Tibial artery (tissue), 4 donors: ENCODE results near the gene SH3GLB1.

ENCODE experiments used
- DNase-seq, 2 donors: peaks; one replicate each; pipeline ENCODE4 v3.0.0-alpha.2; 2019
- H3K27ac ChIP-seq, 2 donors: fragments of 200-600 bp; sonication (generic) in 1 of 2; 1 replicate in 1 of 2; 2 replicates in 1 of 2; pipeline ENCODE4 v1.5.1; 2018 to 2019; ENCODE audit warnings: mild to moderate bottlenecking in 1 of 2
- H3K27me3 ChIP-seq, 2 donors: fragments of 200-600 bp; sonication (generic) in 1 of 2; one replicate each; pipeline versions ENCODE4 v1.5.1 to v1.6.0; 2016 to 2019
- H3K36me3 ChIP-seq, 3 donors: fragments of 200-600 bp; sonication (generic) in 2 of 3; one replicate each; pipeline ENCODE4 v1.5.1; 2016 to 2019; ENCODE audit warnings: mild to moderate bottlenecking in 2 of 3
- H3K4me1 ChIP-seq, 4 donors: fragments of 200-600 bp; sonication (generic) in 2 of 4; 1 replicate in 3 of 4; 2 replicates in 1 of 4; pipeline ENCODE4 v1.5.1; 2016 to 2019
- H3K4me3 ChIP-seq, 2 donors: fragments of 200-600 bp; sonication (generic) in 1 of 2; 1 replicate in 1 of 2; 2 replicates in 1 of 2; pipeline ENCODE4 v1.5.1; 2018 to 2019; ENCODE audit warnings: mild to moderate bottlenecking in 2 of 2
- H3K9me3 ChIP-seq, 3 donors: fragments of 200-600 bp; sonication (generic) in 1 of 3; one replicate each; pipeline ENCODE4 v1.5.1; 2016 to 2019
- intact Hi-C: fragments of 100-400 bp; cut with DNase I; formaldehyde crosslinking; loops from one replicate; pipeline ENCODE4 v1.15.0; 2023; ENCODE audit warnings: low total_unique reads
- TF ChIP-seq, protein P1 (sequence below), 2 experiments: fragments of 200-600 bp in 1 of 2; fragments of 450-650 bp in 1 of 2; IDR thresholded peaks; one replicate each; pipeline ENCODE4 v1.5.1; 2017 to 2019; ENCODE audit warnings: antibody characterized with exemption in 2 of 2, mild to moderate bottlenecking in 1 of 2, moderate library complexity in 1 of 2

Gene SH3GLB1

DNA sequence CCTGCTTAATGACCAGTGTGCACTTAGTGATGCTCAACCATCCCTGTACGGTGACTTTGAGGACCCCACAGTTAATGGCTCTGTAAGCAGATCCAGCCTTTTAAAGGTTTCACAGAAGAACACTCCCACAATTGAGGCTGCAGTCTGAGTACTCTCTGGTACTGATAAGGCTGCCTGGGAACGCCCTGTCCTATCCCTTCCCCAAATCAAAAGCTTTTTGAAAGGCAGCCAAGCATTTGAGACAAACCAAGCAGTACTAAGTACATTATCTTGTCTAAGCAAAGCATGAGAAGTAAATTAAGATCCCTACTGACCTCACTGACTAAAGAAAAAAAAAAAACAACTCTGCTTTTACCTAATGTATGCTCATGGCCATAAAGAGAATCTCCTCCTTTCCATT is 60.7 kb downstream of the SH3GLB1 start:
- H3K4me3 ChIP-seq = no peak overlapping the region
- H3K9me3 ChIP-seq = no peaks in the 10 kb centered on the region
- no peaks in the 10 kb centered on the region for H3K4me1 ChIP-seq
- TF ChIP-seq, protein P1, sequence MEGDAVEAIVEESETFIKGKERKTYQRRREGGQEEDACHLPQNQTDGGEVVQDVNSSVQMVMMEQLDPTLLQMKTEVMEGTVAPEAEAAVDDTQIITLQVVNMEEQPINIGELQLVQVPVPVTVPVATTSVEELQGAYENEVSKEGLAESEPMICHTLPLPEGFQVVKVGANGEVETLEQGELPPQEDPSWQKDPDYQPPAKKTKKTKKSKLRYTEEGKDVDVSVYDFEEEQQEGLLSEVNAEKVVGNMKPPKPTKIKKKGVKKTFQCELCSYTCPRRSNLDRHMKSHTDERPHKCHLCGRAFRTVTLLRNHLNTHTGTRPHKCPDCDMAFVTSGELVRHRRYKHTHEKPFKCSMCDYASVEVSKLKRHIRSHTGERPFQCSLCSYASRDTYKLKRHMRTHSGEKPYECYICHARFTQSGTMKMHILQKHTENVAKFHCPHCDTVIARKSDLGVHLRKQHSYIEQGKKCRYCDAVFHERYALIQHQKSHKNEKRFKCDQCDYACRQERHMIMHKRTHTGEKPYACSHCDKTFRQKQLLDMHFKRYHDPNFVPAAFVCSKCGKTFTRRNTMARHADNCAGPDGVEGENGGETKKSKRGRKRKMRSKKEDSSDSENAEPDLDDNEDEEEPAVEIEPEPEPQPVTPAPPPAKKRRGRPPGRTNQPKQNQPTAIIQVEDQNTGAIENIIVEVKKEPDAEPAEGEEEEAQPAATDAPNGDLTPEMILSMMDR (IDR thresholded peaks at IDR 0.05) = no peak
- no peaks in the 10 kb centered on the region for H3K36me3 ChIP-seq
- H3K27me3 ChIP-seq = no peaks in the 10 kb centered on the region
- intact Hi-C loops = no loop called here
- no peak overlapping the region for H3K27ac ChIP-seq
- DNase-seq = no peak

DNA sequence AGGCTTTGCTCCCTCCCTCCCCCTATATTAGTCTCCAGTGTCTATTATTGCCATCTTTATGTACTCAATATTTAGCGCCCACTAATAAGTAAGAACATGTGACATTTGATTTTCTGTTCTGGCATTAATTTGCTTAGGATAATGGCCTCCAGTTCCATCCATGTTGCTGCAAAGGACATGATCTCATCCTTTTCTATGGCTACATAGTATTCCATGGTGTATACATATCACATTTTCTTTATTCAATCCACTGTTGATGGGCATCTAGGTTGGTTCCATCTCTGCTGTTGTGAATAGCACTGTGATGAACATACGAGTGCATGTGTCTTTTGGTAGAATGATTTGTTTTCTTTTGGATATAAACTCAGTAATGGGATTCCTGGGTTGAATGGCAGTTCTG is 61.3 kb downstream of the SH3GLB1 start:
- TF ChIP-seq, protein P1 (IDR thresholded peaks at IDR 0.05) = no peak
- Histone ChIP-seq H3K4me3 (no peak overlapping the region), H3K9me3 (no peaks in the 10 kb centered on the region), H3K36me3 (no peaks in the 10 kb centered on the region), H3K4me1 (no peaks in the 10 kb centered on the region), H3K27ac (no peak overlapping the region), H3K27me3 (no peaks in the 10 kb centered on the region)
- DNase-seq = no peak
- intact Hi-C loops = no loop called here

DNA sequence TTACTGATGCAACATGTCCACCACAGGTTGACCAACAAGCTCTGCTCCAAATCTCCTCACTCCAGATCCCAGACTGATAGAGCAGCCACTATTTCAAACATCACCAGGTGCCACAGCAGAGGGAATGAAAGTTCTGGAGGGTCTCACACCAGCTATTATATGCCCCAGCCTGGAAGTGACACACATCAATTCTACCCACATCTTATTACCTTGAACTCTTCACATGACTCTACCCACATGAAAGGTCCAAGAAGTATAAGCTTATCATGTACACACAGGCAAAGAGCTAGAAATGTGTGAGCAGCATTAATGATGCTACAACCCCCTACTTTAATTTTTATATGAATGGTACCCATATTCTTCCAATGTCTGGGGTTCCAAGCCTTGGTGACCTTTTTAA is 64.2 kb downstream of the SH3GLB1 start:
- no peak for DNase-seq
- Histone ChIP-seq H3K36me3 (no peaks in the 10 kb centered on the region), H3K27me3 (no peaks in the 10 kb centered on the region), H3K4me3 (no peak overlapping the region), H3K9me3 (no peaks in the 10 kb centered on the region), H3K27ac (no peak overlapping the region), H3K4me1 (peaks cover 0 to 4% (median 2%) of the 10 kb centered on the region in 4 donors)
- TF ChIP-seq, protein P1 (IDR thresholded peaks at IDR 0.05) = no peak
- intact Hi-C loops = no loop called here

DNA sequence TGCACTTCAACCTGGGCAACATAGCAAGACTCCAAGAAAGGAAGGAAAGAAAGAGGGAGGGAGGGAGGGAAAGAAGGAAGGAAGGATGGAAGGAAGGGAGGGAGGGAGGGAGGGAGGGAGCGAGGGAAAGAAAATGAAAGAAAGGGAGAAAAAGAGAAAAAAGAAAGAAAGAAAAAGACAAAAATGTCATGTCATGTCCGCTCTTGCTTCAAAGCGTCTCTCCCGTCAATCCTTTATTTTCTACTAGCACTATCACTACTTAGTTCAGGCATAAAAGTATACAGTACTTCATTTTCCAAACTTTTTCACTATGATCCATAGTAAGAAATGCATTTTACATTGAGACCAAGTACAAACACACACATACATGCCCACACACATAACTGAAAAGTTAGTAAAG is 64.7 kb downstream of the SH3GLB1 start:
- H3K4me1 ChIP-seq = peaks cover 0 to 9% (median 6%) of the 10 kb centered on the region in 4 donors
- H3K36me3 ChIP-seq = no peaks in the 10 kb centered on the region
- TF ChIP-seq, protein P1 (IDR thresholded peaks at IDR 0.05) = no peak
- intact Hi-C loops = no loop called here
- DNase-seq = no peak
- no peaks in the 10 kb centered on the region for H3K9me3 ChIP-seq
- no peak overlapping the region for H3K27ac ChIP-seq
- no peak overlapping the region for H3K4me3 ChIP-seq
- no peaks in the 10 kb centered on the region for H3K27me3 ChIP-seq

DNA sequence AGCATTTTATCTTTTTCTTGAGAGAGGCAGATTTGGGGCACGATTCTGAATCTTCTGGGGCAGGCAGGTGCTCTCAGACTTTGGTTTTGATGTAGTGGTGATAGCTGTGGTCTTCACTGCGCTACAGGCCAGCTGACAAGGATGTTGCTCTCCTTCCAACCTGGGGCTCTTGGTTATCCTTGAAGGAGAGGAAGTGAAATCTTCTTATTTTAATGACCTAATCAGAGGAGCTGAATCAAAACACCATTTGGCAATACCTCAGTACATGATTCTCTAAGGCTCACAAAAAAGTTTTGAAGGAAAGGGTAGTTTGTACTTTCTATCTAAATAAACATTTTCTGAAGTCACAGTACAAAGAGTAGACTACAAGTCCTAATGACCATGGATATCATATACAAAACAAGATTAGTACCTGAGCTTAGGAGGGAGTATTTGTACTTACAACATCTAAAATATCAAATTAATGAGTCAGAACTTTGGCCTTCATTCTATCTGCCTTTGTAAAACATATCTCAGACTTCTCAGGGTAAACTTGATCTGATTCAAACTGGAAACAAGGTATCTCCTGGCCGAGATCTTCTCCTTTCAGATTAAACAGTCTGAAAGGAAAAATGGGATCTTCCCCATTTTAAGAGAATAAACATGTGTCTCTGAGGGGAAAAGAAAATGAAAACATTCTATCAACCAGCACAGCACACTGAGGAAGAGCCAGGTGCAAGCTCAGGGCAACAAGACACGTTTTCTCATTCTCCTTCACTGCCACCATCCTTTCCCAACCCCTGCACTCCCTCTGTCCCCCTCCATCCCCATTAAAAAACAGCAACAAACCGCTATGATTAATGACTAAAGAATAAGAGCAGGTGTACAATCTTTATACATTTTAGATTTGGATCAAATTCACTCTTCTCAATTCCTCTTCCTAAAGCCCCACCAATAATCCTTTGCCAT is 69.2 kb downstream of the SH3GLB1 start:
- intact Hi-C loops = no loop called here
- peaks cover 0 to 18% (median 9%) of the 10 kb centered on the region in 4 donors for H3K4me1 ChIP-seq
- H3K27ac ChIP-seq = peak overlapping the region in 1 of 2 donors; percentile 2
- H3K36me3 ChIP-seq = no peaks in the 10 kb centered on the region
- H3K4me3 ChIP-seq = no peak overlapping the region
- no peaks in the 10 kb centered on the region for H3K9me3 ChIP-seq
- TF ChIP-seq, protein P1 (IDR thresholded peaks at IDR 0.05) = no peak
- H3K27me3 ChIP-seq = no peaks in the 10 kb centered on the region
- no peak for DNase-seq
